GM10266 (cell line): ENCODE results near the gene UBE4B.

Source experiments
- DNase-seq: peaks from one replicate; pipeline ENCODE4 v3.0.0; 2012; ENCODE audit errors: extremely low spot score
- TF ChIP-seq, protein P1 (sequence below): IDR thresholded peaks from 2 replicates; pipeline ENCODE4 v1.5.1; 2012; ENCODE audit warnings: mild to moderate bottlenecking, low read depth; ENCODE audit not compliant: control insufficient read depth, insufficient read depth; ENCODE audit errors: missing control alignments

The UBE4B gene

DNA sequence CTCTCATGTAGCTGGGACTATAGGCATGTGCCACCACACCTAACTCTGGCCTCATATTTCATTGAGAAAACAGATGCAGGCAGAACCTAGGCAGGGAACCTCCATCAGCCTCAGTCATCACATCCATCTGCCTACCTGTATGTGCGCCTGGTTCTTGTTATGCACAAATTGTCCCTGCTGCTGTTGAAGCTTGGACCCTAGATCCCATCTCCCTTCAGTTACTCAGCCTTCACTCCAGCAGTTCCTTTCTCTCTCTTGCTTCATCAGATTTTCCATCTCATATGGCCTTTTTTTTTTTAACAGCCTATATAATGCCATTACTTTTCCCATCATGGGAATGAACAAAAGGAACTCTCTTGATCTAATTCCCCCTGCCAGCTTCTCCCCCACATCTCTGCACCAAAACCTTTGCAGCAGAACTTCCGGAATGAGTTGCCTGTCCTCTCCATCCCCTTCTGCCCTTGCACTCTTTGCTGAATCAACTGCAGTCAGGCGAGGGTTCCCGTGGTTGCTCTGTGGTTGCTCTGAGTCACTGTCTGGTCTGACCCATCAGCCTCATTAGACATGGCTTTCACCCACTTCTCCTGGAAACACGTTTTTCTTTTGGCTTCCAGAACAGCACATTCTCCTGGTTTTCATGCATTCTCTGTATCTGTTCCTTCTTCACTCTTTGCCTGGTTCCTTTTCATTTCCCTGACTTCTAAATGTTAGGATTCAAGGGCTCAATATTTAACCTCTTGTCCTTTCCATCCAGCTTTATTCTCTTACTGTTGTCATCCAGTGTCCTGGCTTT is 41.5 kb downstream of the UBE4B start:
- DNase-seq: peak; percentile 69
- TF ChIP-seq, protein P1, sequence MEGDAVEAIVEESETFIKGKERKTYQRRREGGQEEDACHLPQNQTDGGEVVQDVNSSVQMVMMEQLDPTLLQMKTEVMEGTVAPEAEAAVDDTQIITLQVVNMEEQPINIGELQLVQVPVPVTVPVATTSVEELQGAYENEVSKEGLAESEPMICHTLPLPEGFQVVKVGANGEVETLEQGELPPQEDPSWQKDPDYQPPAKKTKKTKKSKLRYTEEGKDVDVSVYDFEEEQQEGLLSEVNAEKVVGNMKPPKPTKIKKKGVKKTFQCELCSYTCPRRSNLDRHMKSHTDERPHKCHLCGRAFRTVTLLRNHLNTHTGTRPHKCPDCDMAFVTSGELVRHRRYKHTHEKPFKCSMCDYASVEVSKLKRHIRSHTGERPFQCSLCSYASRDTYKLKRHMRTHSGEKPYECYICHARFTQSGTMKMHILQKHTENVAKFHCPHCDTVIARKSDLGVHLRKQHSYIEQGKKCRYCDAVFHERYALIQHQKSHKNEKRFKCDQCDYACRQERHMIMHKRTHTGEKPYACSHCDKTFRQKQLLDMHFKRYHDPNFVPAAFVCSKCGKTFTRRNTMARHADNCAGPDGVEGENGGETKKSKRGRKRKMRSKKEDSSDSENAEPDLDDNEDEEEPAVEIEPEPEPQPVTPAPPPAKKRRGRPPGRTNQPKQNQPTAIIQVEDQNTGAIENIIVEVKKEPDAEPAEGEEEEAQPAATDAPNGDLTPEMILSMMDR: no peak

DNA sequence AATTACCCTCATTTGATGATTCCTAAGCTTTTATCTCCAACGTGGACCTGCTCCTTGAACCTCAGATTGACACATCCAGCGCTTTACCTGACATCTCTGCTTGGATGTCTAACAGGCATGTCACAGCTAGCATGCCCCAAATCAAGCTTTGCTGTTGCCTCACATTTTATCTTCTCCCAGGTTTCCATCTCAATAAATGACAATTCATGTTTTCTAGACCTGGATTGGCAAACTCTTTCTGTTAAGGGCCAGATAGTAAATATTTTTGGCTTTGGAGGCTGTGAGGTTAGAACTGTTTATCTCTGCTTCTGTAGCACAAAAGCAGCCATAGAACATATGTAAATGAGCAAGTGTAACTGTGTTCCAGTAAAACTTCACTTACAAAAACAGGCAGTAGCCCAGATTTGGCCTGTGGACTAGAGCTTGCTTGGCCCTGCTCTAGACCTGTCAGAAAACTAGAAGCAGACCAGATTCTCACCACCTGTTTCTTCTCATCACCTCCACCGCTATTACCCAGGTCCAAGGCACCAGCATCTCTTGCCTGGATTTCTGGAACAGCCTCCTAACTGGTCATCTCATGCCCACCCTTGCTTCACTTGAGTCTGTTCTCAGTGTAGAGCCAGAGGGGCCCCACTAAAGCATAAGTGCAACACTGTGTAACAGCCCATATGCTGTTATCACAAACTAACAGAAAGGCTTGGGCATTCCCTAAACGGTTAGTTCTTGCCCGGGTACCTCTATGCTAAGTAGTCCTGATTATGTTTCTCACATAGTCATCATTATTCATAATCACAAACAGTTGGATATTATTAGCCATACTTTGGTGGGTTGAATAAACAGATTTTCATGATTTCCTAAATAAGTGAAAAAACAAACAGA is 42.3 kb downstream of the UBE4B start:
- no peak for DNase-seq
- TF ChIP-seq, protein P1: no peak

DNA sequence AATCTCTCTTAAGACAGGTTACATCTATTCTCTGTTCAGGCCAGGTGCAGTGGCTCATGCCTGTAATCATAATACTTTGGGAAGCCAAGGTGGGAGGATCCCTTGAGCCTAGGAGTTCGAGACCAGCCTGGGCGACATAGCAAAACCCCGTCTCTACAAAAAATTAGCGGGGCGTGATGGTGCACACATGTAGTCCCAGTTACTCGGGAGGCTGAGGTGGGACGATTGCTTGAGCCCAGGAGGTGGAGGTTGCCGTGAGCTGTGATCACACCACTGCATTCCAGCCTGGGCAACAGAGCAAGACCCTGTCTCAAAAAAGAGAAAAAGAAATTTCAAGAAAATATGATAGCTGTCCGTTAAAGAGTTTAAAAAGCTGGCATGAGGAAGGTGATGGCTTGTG is 43.0 kb downstream of the UBE4B start:
- TF ChIP-seq, protein P1: no peak
- no peak for DNase-seq

DNA sequence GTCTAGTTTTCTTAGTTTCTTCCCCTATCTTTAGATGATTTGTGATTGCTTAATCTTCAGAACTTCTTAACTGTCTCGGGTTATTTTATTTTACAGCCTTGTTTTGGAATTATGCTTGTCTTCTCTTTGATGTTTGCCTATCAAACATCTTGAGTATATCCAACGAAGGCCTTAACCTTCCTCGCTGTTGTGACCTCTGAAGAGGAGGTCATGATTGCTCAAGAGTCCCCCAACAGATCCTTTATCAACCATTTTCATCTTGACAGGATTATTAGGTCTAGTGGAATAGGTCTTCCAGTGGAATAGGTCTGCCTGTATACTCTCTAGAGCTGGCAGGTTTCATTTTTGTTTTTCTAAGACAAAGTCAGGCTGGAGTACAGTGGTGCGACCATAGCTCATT is 45.7 kb downstream of the UBE4B start:
- DNase-seq: no peak
- TF ChIP-seq, protein P1: no peak

DNA sequence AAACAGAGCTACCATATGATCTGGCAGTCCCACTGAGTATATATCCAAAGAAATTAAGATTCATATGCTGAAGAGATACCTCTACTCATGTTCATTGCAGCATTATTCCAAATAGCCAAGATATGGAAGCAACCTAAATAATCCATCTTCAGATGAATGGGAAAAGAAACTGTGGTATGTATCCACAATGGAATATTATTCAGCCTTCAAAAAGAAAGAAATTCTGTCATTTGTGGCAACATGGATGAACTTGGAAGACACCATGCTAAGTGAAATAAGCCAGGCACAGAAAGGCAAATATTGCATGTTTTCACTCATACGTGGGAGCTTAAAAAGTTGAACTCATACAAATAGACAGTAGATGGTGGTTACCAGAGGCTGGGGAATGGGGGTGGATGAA is 47.8 kb downstream of the UBE4B start:
- TF ChIP-seq, protein P1: no peak
- DNase-seq: no peak

DNA sequence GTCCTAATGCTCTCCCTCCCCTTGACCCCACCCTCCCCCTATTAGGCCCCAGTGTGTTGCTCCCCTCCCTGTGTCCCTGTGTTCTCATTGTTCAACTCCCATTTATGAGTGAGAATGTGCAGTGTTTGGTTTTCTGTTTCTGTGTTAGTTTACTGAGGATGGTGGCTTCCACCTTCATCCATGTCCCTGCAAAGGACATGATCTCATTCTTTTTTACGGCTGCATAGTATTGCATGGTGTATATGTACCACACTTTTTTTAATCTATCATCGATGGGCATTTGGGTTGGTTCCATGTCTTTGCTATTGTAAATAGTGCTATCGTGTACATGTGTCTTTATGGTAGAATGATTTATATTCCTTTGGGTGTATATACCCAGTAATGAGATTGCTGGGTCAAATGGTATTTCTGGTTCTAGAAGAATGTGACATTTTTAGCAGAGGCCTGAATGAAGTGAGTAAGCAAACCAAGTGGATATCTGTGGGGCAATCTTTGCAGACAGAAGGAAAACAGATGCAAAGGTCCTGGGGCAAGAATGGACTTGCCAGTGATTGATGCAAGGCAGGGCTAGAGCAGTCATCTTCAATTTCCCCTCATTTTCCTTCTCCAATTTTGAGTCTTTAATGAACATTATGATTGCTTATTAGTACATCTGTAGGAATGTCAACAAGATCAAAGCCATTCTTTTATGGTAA is 50.2 kb downstream of the UBE4B start:
- TF ChIP-seq, protein P1: no peak
- no peak for DNase-seq
